Spleen (tissue), 11 donors: ENCODE results near the gene NAALADL2. TPM values are rescaled to one million over a fixed set of nuclear protein-coding genes. Genes with fewer than 3 reads are reported as not detected.

Experiments
- DNase-seq: peaks from one replicate; pipeline ENCODE4 v3.0.0-alpha.2; 2020
- H3K27ac ChIP-seq, 8 donors: fragments of 200-600 bp; sonication (generic) in 7 of 8; 1 replicate in 4 of 8; 2 replicates in 4 of 8; pipeline versions ENCODE4 v1.5.0 to v1.8.0; 2016 to 2021; ENCODE audit warnings: inconsistent platforms in 4 of 8, mild to moderate bottlenecking in 4 of 8, moderate library complexity in 1 of 8
- H3K27me3 ChIP-seq, 7 donors: fragments of 200-600 bp; sonication (generic) in 6 of 7; replicated peaks in 1 of 7; 1 replicate in 4 of 7; 2 replicates in 3 of 7; pipeline versions ENCODE4 v1.5.0 to v1.8.0; 2016 to 2021; ENCODE audit warnings: inconsistent platforms in 3 of 7, mild to moderate bottlenecking in 1 of 7
- H3K36me3 ChIP-seq, 6 donors: fragments of 200-600 bp; sonication (generic) in 5 of 6; 1 replicate in 4 of 6; 2 replicates in 2 of 6; pipeline versions ENCODE4 v1.5.0 to v1.8.0; 2016 to 2021; ENCODE audit warnings: inconsistent platforms in 2 of 6
- H3K4me1 ChIP-seq, 6 donors: fragments of 200-600 bp; sonication (generic) in 5 of 6; 1 replicate in 3 of 6; 2 replicates in 3 of 6; pipeline versions ENCODE4 v1.5.0 to v1.8.0; 2016 to 2021; ENCODE audit warnings: inconsistent platforms in 3 of 6
- H3K4me3 ChIP-seq, 8 donors: fragments of 200-600 bp; sonication (generic) in 7 of 8; 1 replicate in 4 of 8; 2 replicates in 4 of 8; pipeline versions ENCODE4 v1.5.0 to v1.8.0; 2016 to 2021; ENCODE audit warnings: inconsistent platforms in 4 of 8, mild to moderate bottlenecking in 4 of 8, moderate library complexity in 2 of 8
- H3K9me3 ChIP-seq, 8 donors: fragments of 200-600 bp; sonication (generic) in 7 of 8; 1 replicate in 4 of 8; 2 replicates in 4 of 8; pipeline versions ENCODE4 v1.5.0 to v1.8.0; 2016 to 2021; ENCODE audit warnings: inconsistent platforms in 4 of 8
- CTCF ChIP-seq, 11 experiments: fragments of 200-600 bp in 7 of 11; fragments of 450-650 bp in 4 of 11; sonication (generic) in 4 of 11; IDR thresholded peaks in 8 of 11; conservative IDR thresholded peaks in 3 of 11; 1 replicate in 7 of 11; 2 replicates in 4 of 11; pipeline versions ENCODE4 v1.4.0 to v1.8.0; 2016 to 2021; ENCODE audit warnings: antibody characterized with exemption in 11 of 11, inconsistent platforms in 4 of 11, mild to moderate bottlenecking in 1 of 11
- POLR2A ChIP-seq, 3 donors: fragments of 450-650 bp; IDR thresholded peaks; one replicate each; pipeline ENCODE4 v1.5.1; 2017; ENCODE audit warnings: antibody characterized with exemption in 3 of 3, mild to moderate bottlenecking in 1 of 3
- POLR2AphosphoS5 ChIP-seq, 3 donors: sonication (generic); formaldehyde crosslinking; IDR thresholded peaks; one replicate each; pipeline ENCODE4 v1.5.1; 2017; ENCODE audit warnings: antibody characterized with exemption in 3 of 3
- WGBS, 5 donors: extraction: QIAGEN DNeasy Blood & Tissue Kit in 3 of 5; methylation state at CpG; one replicate each; pipeline versions ENCODE4 v1.1.5 to v1.1.7; 2013 to 2018; 5-methylcytosine and 5-hydroxymethylcytosine counted together
- intact Hi-C: fragments of 100-400 bp; cut with DNase I; formaldehyde crosslinking; loops from one replicate; pipeline ENCODE4 v1.15.0; 2023; ENCODE audit warnings: low total_unique reads
- polyA plus RNA-seq, 3 donors: library from polyadenylated mRNA; stranded (reverse); fragments of 200-250 nt; gene quantifications; one replicate each; pipeline ENCODE4 v1.2.1, GENCODE V29; 2013
- total RNA-seq, 7 donors: library from RNA; depleted of rRNA in 3 of 7; stranded (reverse); fragments of >200 nt in 3 of 7; fragmentation: NEBNext Ultra II Directional in 4 of 7; extraction: Animal tissue kit (Norgen Biotek cat#: 25700) in 4 of 7; gene quantifications; one replicate each; pipeline versions ENCODE4 v1.1.0 to v1.2.1, GENCODE V29; 2016 to 2021
- donor health status: healthy with polysubstance abuse.
- donor health status: DM: no; HTN: no; CAD: no; lungs with moderate emphysema.
- donor health status: DM: no; HTN: no; CAD: no.
- donor health status: Bipolar disorder and iron deficiency.
- donor health status: healthy.
- donor health status: DM: no; HTN: no; CAD: no.
- donor health status: DM: yes; HTN: yes; CAD: no.

The NAALADL2 gene
- total and polyA plus RNA-seq, 10 donors, result 0.09 to 14.4 (median 6.4) TPM

- no peak for DNase-seq
- intact Hi-C loops, result no loop called here
- no peaks in the 10 kb centered on the region for H3K4me1 ChIP-seq
- H3K27ac ChIP-seq, result no peak overlapping the region
- H3K36me3 ChIP-seq, result no peaks in the 10 kb centered on the region
- no peaks in the 10 kb centered on the region for H3K9me3 ChIP-seq
- TF ChIP-seq CTCF (IDR thresholded peaks at IDR 0.05 in 8 of 11, conservative IDR thresholded peaks at IDR 0.05 in 3 of 11) (no peak), POLR2A (IDR thresholded peaks at IDR 0.05) (no peak), POLR2AphosphoS5 (IDR thresholded peaks at IDR 0.05) (no peak)
- no peaks in the 10 kb centered on the region for H3K27me3 ChIP-seq
- H3K4me3 ChIP-seq, result no peak overlapping the region
Measured at GRCh38 chr3:175384569-175384968, 525.4 kb downstream of the NAALADL2 start.

- TF ChIP-seq POLR2A (IDR thresholded peaks at IDR 0.05), result no peak
- no peak for TF ChIP-seq POLR2AphosphoS5 (IDR thresholded peaks at IDR 0.05)
- TF ChIP-seq CTCF (IDR thresholded peaks at IDR 0.05 in 8 of 11, conservative IDR thresholded peaks at IDR 0.05 in 3 of 11), result no peak
- WGBS, 5 donors, result 76 to 90% (median 80%) methylated on average over 3 of the region's 3 CpGs
- Histone ChIP-seq H3K27ac (no peak overlapping the region), H3K4me1 (no peaks in the 10 kb centered on the region), H3K9me3 (no peaks in the 10 kb centered on the region), H3K27me3 (no peaks in the 10 kb centered on the region), H3K36me3 (no peaks in the 10 kb centered on the region), H3K4me3 (no peak overlapping the region)
- no peak for DNase-seq
- intact Hi-C loops, result no loop called here
Measured at GRCh38 chr3:175386630-175387029, 527.5 kb downstream of the NAALADL2 start.

- no peak for DNase-seq
- H3K27me3 ChIP-seq, result no peaks in the 10 kb centered on the region
- TF ChIP-seq CTCF (IDR thresholded peaks at IDR 0.05 in 8 of 11, conservative IDR thresholded peaks at IDR 0.05 in 3 of 11) (no peak), POLR2AphosphoS5 (IDR thresholded peaks at IDR 0.05) (no peak), POLR2A (IDR thresholded peaks at IDR 0.05) (no peak)
- H3K4me1 ChIP-seq, result no peaks in the 10 kb centered on the region
- 91 to 100% (median 98%) methylated on average over 1 of the region's 1 CpG for WGBS, 5 donors
- H3K4me3 ChIP-seq, result no peak overlapping the region
- H3K9me3 ChIP-seq, result no peaks in the 10 kb centered on the region
- intact Hi-C loops, result no loop called here
- H3K27ac ChIP-seq, result no peak overlapping the region
- no peaks in the 10 kb centered on the region for H3K36me3 ChIP-seq
Measured at GRCh38 chr3:175389560-175389959, 530.4 kb downstream of the NAALADL2 start.

GRCh38 chr3:175391601-175392000 lies 532.5 kb downstream of the NAALADL2 start:
- Histone ChIP-seq H3K27me3 (no peaks in the 10 kb centered on the region), H3K36me3 (no peaks in the 10 kb centered on the region), H3K9me3 (peaks cover 0 to 5% (median 0%) of the 10 kb centered on the region in 8 donors), H3K4me3 (no peak overlapping the region), H3K4me1 (no peaks in the 10 kb centered on the region), H3K27ac (no peak overlapping the region)
- WGBS, 5 donors, result 94 to 100% (median 98%) methylated on average over 1 of the region's 1 CpG
- no peak for TF ChIP-seq POLR2AphosphoS5 (IDR thresholded peaks at IDR 0.05)
- no peak for TF ChIP-seq POLR2A (IDR thresholded peaks at IDR 0.05)
- no peak for TF ChIP-seq CTCF (IDR thresholded peaks at IDR 0.05 in 8 of 11, conservative IDR thresholded peaks at IDR 0.05 in 3 of 11)
- no peak for DNase-seq
- intact Hi-C loops, result no loop called here
